GM12878 (cell line): ENCODE results near the gene CDC42BPA. TPM values are rescaled to one million over a fixed set of nuclear protein-coding genes. Genes with fewer than 3 reads are reported as not detected.

Experiments used
- ATAC-seq: fragments of 200-7000 bp; cut with Tn5 transposase; 3 replicates; pipeline ENCODE4 v1.9.1; 2020; ENCODE audit warnings: mild to moderate bottlenecking, moderate library complexity
- BruUV-seq: library from RNA; stranded (reverse); fragments of 400-500 nt; replicated peaks from 2 replicates; lab custom pipeline; 2021; lab: Mats Ljungman, UMichigan
- CTCF ChIA-PET: fragments of 300-600 bp; sonication (Branson Sonifier 250); formaldehyde crosslinking; extraction: SDS; loops from one replicate; lab custom pipeline; 2021; ENCODE audit warnings: inconsistent platforms; lab: Yijun Ruan, JAX
- POLR2A ChIA-PET: fragments of 350-600 bp; formaldehyde crosslinking; extraction: SDS; loops from one replicate; lab custom pipeline; 2021; ENCODE audit warnings: inconsistent platforms; lab: Charles Lee
- RAD21 ChIA-PET: fragments of 300-600 bp; sonication (Branson Sonifier 250); formaldehyde crosslinking; loops from one replicate; lab custom pipeline; 2023; ENCODE audit warnings: antibody characterized with exemption; ENCODE audit not compliant: unreplicated experiment; lab: Charles Lee
- SMC1A ChIA-PET: fragments of 300-600 bp; sonication (Branson Sonifier 250); formaldehyde crosslinking; loops from one replicate; lab custom pipeline; 2023; ENCODE audit not compliant: unreplicated experiment, uncharacterized antibody; lab: Charles Lee
- DNase-seq: peaks from one replicate; pipeline ENCODE4 v3.0.0-alpha.2; 2011; ENCODE audit warnings: low read depth, low spot score
- FAIRE-seq: peaks from 3 replicates; lab custom pipeline; 2011; peaks lifted over from hg19 to GRCh38; lab: Jason Lieb, UNC
- H2AFZ ChIP-seq: 2 replicates; pipeline ENCODE4 v1.6.0; 2011; ENCODE audit warnings: low read depth, low read length, control low read depth; ENCODE audit not compliant: control insufficient read depth
- H3K27ac ChIP-seq: 2 replicates; pipeline ENCODE4 v1.5.1; 2011; ENCODE audit warnings: control low read depth; ENCODE audit not compliant: control insufficient read depth, insufficient read depth
- H3K27me3 ChIP-seq, 2 experiments: replicated peaks in 1 of 2; 2 replicates each; pipeline versions ENCODE4 v1.6.0 to v1.6.1; 2011; ENCODE audit warnings: low read length in 1 of 2; ENCODE audit not compliant: control insufficient read depth in 2 of 2, insufficient read depth in 2 of 2
- H3K36me3 ChIP-seq, 2 experiments: 2 replicates each; pipeline ENCODE4 v1.5.1; 2011; ENCODE audit warnings: low read length in 1 of 2; ENCODE audit not compliant: control insufficient read depth in 2 of 2, insufficient read depth in 2 of 2
- H3K4me1 ChIP-seq: 2 replicates; pipeline ENCODE4 v1.6.1; 2011; ENCODE audit warnings: mild to moderate bottlenecking, low read length, moderate library complexity, mixed read lengths; ENCODE audit not compliant: control insufficient read depth, insufficient read depth
- H3K4me2 ChIP-seq: 2 replicates; pipeline ENCODE4 v1.6.0; 2011; ENCODE audit warnings: control low read depth; ENCODE audit not compliant: control insufficient read depth, insufficient read depth
- H3K4me3 ChIP-seq: fragments of 200-600 bp; sonication (generic); 2 replicates; pipeline ENCODE4 v1.5.1; 2016
- H3K79me2 ChIP-seq: 2 replicates; pipeline ENCODE4 v1.6.0; 2011; ENCODE audit warnings: low read length; ENCODE audit not compliant: control insufficient read depth, insufficient read depth
- H3K9ac ChIP-seq: 2 replicates; pipeline ENCODE4 v1.8.0; 2011; ENCODE audit warnings: low read length, control low read depth, mixed read lengths; ENCODE audit not compliant: control insufficient read depth, insufficient read depth
- H3K9me3 ChIP-seq: replicated peaks from 3 replicates; pipeline ENCODE4 v1.5.1; 2011; ENCODE audit warnings: mild to moderate bottlenecking, low read length; ENCODE audit not compliant: control insufficient read depth, insufficient read depth
- H4K20me1 ChIP-seq: 2 replicates; pipeline ENCODE4 v1.6.0; 2011; ENCODE audit not compliant: control insufficient read depth, insufficient read depth
- BACH1 ChIP-seq: fragments of 450-650 bp; IDR thresholded peaks from 2 replicates; pipeline ENCODE4 v1.6.1; 2017; ENCODE audit warnings: mild to moderate bottlenecking, borderline replicate concordance
- BCLAF1 ChIP-seq: fragments of 450-650 bp; IDR thresholded peaks from 2 replicates; pipeline ENCODE4 v1.6.1; 2017; ENCODE audit warnings: antibody characterized with exemption, mild to moderate bottlenecking, moderate library complexity
- CBX3 ChIP-seq: fragments of 200-600 bp; sonication (generic); IDR thresholded peaks from 2 replicates; pipeline ENCODE4 v1.6.1; 2016; ENCODE audit warnings: low read depth, borderline replicate concordance
- ETV6 ChIP-seq, 2 experiments: fragments of 450-650 bp in 1 of 2; IDR thresholded peaks in 1 of 2; conservative IDR thresholded peaks in 1 of 2; 2 replicates each; pipeline ENCODE4 v1.6.1; 2014; ENCODE audit warnings: antibody characterized with exemption in 1 of 2, borderline replicate concordance in 1 of 2, low read depth in 1 of 2, mild to moderate bottlenecking in 1 of 2, moderate library complexity in 1 of 2
- FOXK2 ChIP-seq: fragments of 450-650 bp; IDR thresholded peaks from 2 replicates; pipeline ENCODE4 v1.6.1; 2017; ENCODE audit warnings: mild to moderate bottlenecking, moderate library complexity
- FOXM1 ChIP-seq: IDR thresholded peaks from 2 replicates; pipeline ENCODE4 v1.6.1; 2012; ENCODE audit warnings: low read depth, mild to moderate bottlenecking, inconsistent platforms, low read length, moderate library complexity
- PBX3 ChIP-seq: IDR thresholded peaks from 2 replicates; pipeline ENCODE4 v1.6.1; 2011; ENCODE audit warnings: mild to moderate bottlenecking, low read depth, low read length, moderate library complexity; ENCODE audit not compliant: insufficient replicate concordance
- RFX5 ChIP-seq: IDR thresholded peaks from 2 replicates; pipeline ENCODE4 v1.6.1; 2011; ENCODE audit warnings: low read depth, low read length, improper control_type of control experiment
- SIX5 ChIP-seq: IDR thresholded peaks from 2 replicates; pipeline ENCODE4 v1.6.1; 2011; ENCODE audit warnings: mild to moderate bottlenecking, low read depth, low read length, moderate library complexity; ENCODE audit not compliant: severe bottlenecking
- SMARCA5 ChIP-seq: fragments of 450-650 bp; IDR thresholded peaks from 2 replicates; pipeline ENCODE4 v1.6.1; 2017; ENCODE audit warnings: mild to moderate bottlenecking
- SPI1 ChIP-seq: IDR thresholded peaks from 2 replicates; pipeline ENCODE4 v1.6.1; 2011; ENCODE audit warnings: low read depth, mild to moderate bottlenecking, low read length, moderate library complexity, borderline replicate concordance; ENCODE audit not compliant: insufficient read depth
- STAT1 ChIP-seq: fragments of 450-650 bp; conservative IDR thresholded peaks from 2 replicates; pipeline ENCODE4 v1.6.1; 2014; ENCODE audit warnings: antibody characterized with exemption, mild to moderate bottlenecking
- ZNF274 ChIP-seq: IDR thresholded peaks from one replicate; pipeline ENCODE4 v1.8.0; 2011; ENCODE audit not compliant: insufficient read length, insufficient read depth
- whole genome bisulfite sequencing: methylation state at CpG from one replicate; pipeline ENCODE4 v1.1.6; 2016; ENCODE audit warnings: low lambda C conversion rate; ENCODE audit not compliant: insufficient replicate concordance, insufficient coverage; ENCODE audit errors: missing lambda C conversion rate; 5-methylcytosine and 5-hydroxymethylcytosine counted together
- in situ Hi-C: fragments of 300-500 bp; cut with MboI; formaldehyde crosslinking; loops from 9 replicates; pipeline ENCODE4 v1.14.3; 2018; ENCODE audit warnings: mixed read lengths
- intact Hi-C: fragments of 100-400 bp; cut with micrococcal nuclease; formaldehyde crosslinking; loops from one replicate; pipeline ENCODE4 v1.14.2; 2022; ENCODE audit not compliant: unreplicated experiment
- polyA plus RNA-seq, 11 experiments: library from polyadenylated mRNA; depleted of rRNA in 4 of 11; unstranded in 6 of 11; stranded (reverse) in 5 of 11; fragments of >200 nt; fragmentation: Nextera tagmentation in 4 of 11; fragmentation: Illumina TruSeq in 1 of 11; extraction: Ambion mirVana in 4 of 11; extraction: Trizol in 1 of 11; gene quantifications; 1 replicate in 1 of 11; 2 replicates in 10 of 11; pipeline versions ENCODE4 v1.2.1 to v1.2.3, GENCODE V29; 2011 to 2016; ENCODE audit warnings: inconsistent platforms in 2 of 11, missing spikeins in 2 of 11, low read depth in 1 of 11
- total RNA-seq, 4 experiments: library from RNA; depleted of rRNA in 3 of 4; stranded (reverse); fragments of >200 nt in 3 of 4; fragmentation: Illumina TruSeq in 1 of 4; extraction: Trizol in 1 of 4; gene quantifications; 2 replicates each; pipeline versions ENCODE4 v1.2.1 to v1.2.3, GENCODE V29; 2013 to 2021
- TF ChIP-seq, protein P1 (sequence below): fragments of 450-650 bp; IDR thresholded peaks from 2 replicates; pipeline ENCODE4 v1.6.1; 2016; ENCODE audit warnings: mild to moderate bottlenecking
- TF ChIP-seq, protein P2 (sequence below): fragments of 450-650 bp; conservative IDR thresholded peaks from 2 replicates; pipeline ENCODE4 v1.6.1; 2017; ENCODE audit warnings: mild to moderate bottlenecking, moderate library complexity

The CDC42BPA gene
- total and polyA plus RNA-seq, 10 of the 15 experiments (the other 5 are each of a cell fraction or from before 2014, with no cell fraction given): 0.02 to 0.52 (median 0.10) TPM

GRCh38 chr1:226945106-226945857 lies 373.0 kb downstream of the CDC42BPA start:
- WGBS: 75% methylated on average over 19 of the region's 19 CpGs
- Histone ChIP-seq H3K27ac (no peak overlapping the region), H3K4me1 (no peaks in the 10 kb centered on the region), H3K4me3 (no peak overlapping the region), H3K36me3 (no peaks in the 10 kb centered on the region), H3K9ac (no peak overlapping the region), H2AFZ (no peak overlapping the region), H4K20me1 (no peaks in the 10 kb centered on the region), H3K4me2 (no peak overlapping the region), H3K27me3 (no peaks in the 10 kb centered on the region), H3K79me2 (no peaks in the 10 kb centered on the region; the same call in none of the 2 replicates), H3K9me3 (no peaks in the 10 kb centered on the region)
- ChIA-PET RAD21 (no interaction called here), POLR2A (no interaction called here), SMC1A (interaction anchor here (0.7 kb wide), 2 partner anchors 89 to 396 kb away, joined by 3 read pairs; no protein-coding TSS in a partner anchor), CTCF (interaction anchor here (0.6 kb wide), 1 partner anchor 1814 kb away, joined by 3 read pairs; no protein-coding TSS in a partner anchor)
- no TSS peak for BruUV-seq
- ATAC-seq (no peak), FAIRE-seq (no peak), DNase-seq (no peak)
- intact Hi-C loops: no loop called here
- in situ Hi-C loops: no loop called here
- no peak for TF ChIP-seq RFX5
- no peak for TF ChIP-seq SPI1
- no peak for TF ChIP-seq FOXM1
- TF ChIP-seq SIX5: no peak
- no peak for TF ChIP-seq CBX3
- no peak for TF ChIP-seq BACH1
- no peak for TF ChIP-seq ETV6 (conservative IDR thresholded peaks at IDR 0.05 in 1 of 2, IDR thresholded peaks at IDR 0.05 in 1 of 2; ENCODE audit: borderline replicate concordance in 1 of 2, low read depth in 1 of 2)
- TF ChIP-seq STAT1: no peak
- TF ChIP-seq BCLAF1: no peak
- TF ChIP-seq SMARCA5: no peak
- no peak for TF ChIP-seq FOXK2
- TF ChIP-seq, protein P1, sequence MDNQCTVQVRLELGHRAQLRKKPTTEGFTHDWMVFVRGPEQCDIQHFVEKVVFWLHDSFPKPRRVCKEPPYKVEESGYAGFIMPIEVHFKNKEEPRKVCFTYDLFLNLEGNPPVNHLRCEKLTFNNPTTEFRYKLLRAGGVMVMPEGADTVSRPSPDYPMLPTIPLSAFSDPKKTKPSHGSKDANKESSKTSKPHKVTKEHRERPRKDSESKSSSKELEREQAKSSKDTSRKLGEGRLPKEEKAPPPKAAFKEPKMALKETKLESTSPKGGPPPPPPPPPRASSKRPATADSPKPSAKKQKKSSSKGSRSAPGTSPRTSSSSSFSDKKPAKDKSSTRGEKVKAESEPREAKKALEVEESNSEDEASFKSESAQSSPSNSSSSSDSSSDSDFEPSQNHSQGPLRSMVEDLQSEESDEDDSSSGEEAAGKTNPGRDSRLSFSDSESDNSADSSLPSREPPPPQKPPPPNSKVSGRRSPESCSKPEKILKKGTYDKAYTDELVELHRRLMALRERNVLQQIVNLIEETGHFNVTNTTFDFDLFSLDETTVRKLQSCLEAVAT: no peak
- TF ChIP-seq PBX3: no peak
- TF ChIP-seq ZNF274: no peak
- TF ChIP-seq, protein P2, sequence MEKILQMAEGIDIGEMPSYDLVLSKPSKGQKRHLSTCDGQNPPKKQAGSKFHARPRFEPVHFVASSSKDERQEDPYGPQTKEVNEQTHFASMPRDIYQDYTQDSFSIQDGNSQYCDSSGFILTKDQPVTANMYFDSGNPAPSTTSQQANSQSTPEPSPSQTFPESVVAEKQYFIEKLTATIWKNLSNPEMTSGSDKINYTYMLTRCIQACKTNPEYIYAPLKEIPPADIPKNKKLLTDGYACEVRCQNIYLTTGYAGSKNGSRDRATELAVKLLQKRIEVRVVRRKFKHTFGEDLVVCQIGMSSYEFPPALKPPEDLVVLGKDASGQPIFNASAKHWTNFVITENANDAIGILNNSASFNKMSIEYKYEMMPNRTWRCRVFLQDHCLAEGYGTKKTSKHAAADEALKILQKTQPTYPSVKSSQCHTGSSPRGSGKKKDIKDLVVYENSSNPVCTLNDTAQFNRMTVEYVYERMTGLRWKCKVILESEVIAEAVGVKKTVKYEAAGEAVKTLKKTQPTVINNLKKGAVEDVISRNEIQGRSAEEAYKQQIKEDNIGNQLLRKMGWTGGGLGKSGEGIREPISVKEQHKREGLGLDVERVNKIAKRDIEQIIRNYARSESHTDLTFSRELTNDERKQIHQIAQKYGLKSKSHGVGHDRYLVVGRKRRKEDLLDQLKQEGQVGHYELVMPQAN: no peak
